Esophagus (tissue), 2 donors: ENCODE data around the gene WFS1. TPM values are rescaled to one million over a fixed set of nuclear protein-coding genes. Genes with fewer than 3 reads are reported as not detected.

ENCODE experiments used
- H3K27ac ChIP-seq, 2 donors: one replicate each; pipeline ENCODE4 v1.5.1; 2013; ENCODE audit warnings: low read depth in 2 of 2, mild to moderate bottlenecking in 2 of 2, inconsistent platforms in 1 of 2, low read length in 1 of 2, moderate library complexity in 1 of 2
- H3K27me3 ChIP-seq, 2 donors: one replicate each; pipeline ENCODE4 v1.6.1; 2013; ENCODE audit warnings: low read length in 2 of 2, control low read depth in 1 of 2, mild to moderate bottlenecking in 1 of 2; ENCODE audit not compliant: insufficient read depth in 2 of 2, control insufficient read depth in 1 of 2
- H3K36me3 ChIP-seq, 2 donors: one replicate each; pipeline ENCODE4 v1.6.1; 2013; ENCODE audit warnings: low read length in 1 of 2; ENCODE audit not compliant: control insufficient read depth in 2 of 2, insufficient read depth in 2 of 2
- H3K4me1 ChIP-seq, 2 donors: one replicate each; pipeline ENCODE4 v1.6.1; 2013; ENCODE audit warnings: low read length in 1 of 2; ENCODE audit not compliant: control insufficient read depth in 2 of 2, insufficient read depth in 2 of 2
- H3K4me3 ChIP-seq, 2 donors: one replicate each; pipeline ENCODE4 v1.5.1; 2013; ENCODE audit warnings: low read length in 2 of 2, mild to moderate bottlenecking in 2 of 2, low read depth in 1 of 2, moderate library complexity in 1 of 2
- H3K9me3 ChIP-seq, 2 donors: one replicate each; pipeline ENCODE4 v1.6.1; 2013; ENCODE audit warnings: mild to moderate bottlenecking in 2 of 2, low read depth in 1 of 2, low read length in 1 of 2, moderate library complexity in 1 of 2; ENCODE audit not compliant: control insufficient read depth in 2 of 2, insufficient read depth in 1 of 2
- WGBS, 2 donors: extraction: QIAGEN DNeasy Blood & Tissue Kit; methylation state at CpG; one replicate each; pipeline ENCODE4 v1.1.7; 2013; 5-methylcytosine and 5-hydroxymethylcytosine counted together
- polyA plus RNA-seq, 2 donors: library from polyadenylated mRNA; stranded (reverse); fragments of 200-250 nt; gene quantifications; one replicate each; pipeline ENCODE4 v1.2.3, GENCODE V29; 2013
- donor health status: healthy with polysubstance abuse.
- donor health status: Bipolar disorder and iron deficiency.

The WFS1 gene
- polyA plus RNA-seq, 2 donors = 4.6 to 8.2 TPM

GRCh38 chr4:6235012-6235411 lies 34.6 kb upstream of the WFS1 start:
- Histone ChIP-seq H3K27ac (no peak overlapping the region), H3K36me3 (no peaks in the 10 kb centered on the region), H3K4me1 (no peaks in the 10 kb centered on the region), H3K9me3 (peaks cover 0 to 2% of the 10 kb centered on the region in 2 donors), H3K4me3 (no peak overlapping the region), H3K27me3 (no peaks in the 10 kb centered on the region)
- 79 to 84% methylated on average over 7 of the region's 7 CpGs for WGBS, 2 donors

- Histone ChIP-seq H3K4me3 (no peak overlapping the region), H3K27me3 (no peaks in the 10 kb centered on the region), H3K36me3 (no peaks in the 10 kb centered on the region), H3K9me3 (no peaks in the 10 kb centered on the region), H3K4me1 (no peaks in the 10 kb centered on the region), H3K27ac (no peak overlapping the region)
- 57 to 61% methylated on average over 17 of the region's 17 CpGs for whole genome bisulfite sequencing, 2 donors
These were observed 33.6 kb upstream of the WFS1 start for GRCh38 chr4:6235901-6236640.

GRCh38 chr4:6236816-6237390 lies 32.7 kb upstream of the WFS1 start:
- no peak overlapping the region for H3K27ac ChIP-seq

GRCh38 chr4:6239486-6239885 lies 30.2 kb upstream of the WFS1 start:
- Histone ChIP-seq H3K9me3 (peaks cover 7 to 10% of the 10 kb centered on the region in 2 donors), H3K27ac (no peak overlapping the region), H3K4me3 (no peak overlapping the region), H3K27me3 (peaks cover 0 to under 1% of the 10 kb centered on the region in 2 donors), H3K4me1 (no peaks in the 10 kb centered on the region), H3K36me3 (no peaks in the 10 kb centered on the region)
- WGBS, 2 donors = 70 to 75% methylated on average over 8 of the region's 8 CpGs

More at GRCh38 chr4:6236816-6237390, 32.7 kb upstream of the WFS1 start:
- Histone ChIP-seq H3K27me3 (no peaks in the 10 kb centered on the region), H3K4me1 (no peaks in the 10 kb centered on the region), H3K36me3 (no peaks in the 10 kb centered on the region), H3K4me3 (no peak overlapping the region), H3K9me3 (no peaks in the 10 kb centered on the region)
- 70 to 73% methylated on average over 12 of the region's 12 CpGs for WGBS, 2 donors

- H3K27ac ChIP-seq = no peak overlapping the region
- H3K27me3 ChIP-seq = peaks cover 0 to 3% of the 10 kb centered on the region in 2 donors
- no peaks in the 10 kb centered on the region for H3K36me3 ChIP-seq
- no peak overlapping the region for H3K4me3 ChIP-seq
- H3K9me3 ChIP-seq = peaks cover 7 to 13% of the 10 kb centered on the region in 2 donors
- no peaks in the 10 kb centered on the region for H3K4me1 ChIP-seq
- WGBS, 2 donors = 78 to 83% methylated on average over 11 of the region's 11 CpGs
These were observed 29.7 kb upstream of the WFS1 start for GRCh38 chr4:6239968-6240367.

GRCh38 chr4:6241062-6241845 lies 28.4 kb upstream of the WFS1 start:
- Histone ChIP-seq H3K27ac (no peak overlapping the region), H3K27me3 (peaks cover 3% of the 10 kb centered on the region in 2 donors), H3K4me1 (no peaks in the 10 kb centered on the region), H3K9me3 (peaks cover 12 to 23% of the 10 kb centered on the region in 2 donors), H3K4me3 (no peak overlapping the region), H3K36me3 (no peaks in the 10 kb centered on the region)
- 85 to 87% methylated on average over 14 to 16 of the region's 16 CpGs for WGBS, 2 donors

- Histone ChIP-seq H3K27me3 (peaks cover 3% of the 10 kb centered on the region in 2 donors), H3K4me3 (no peak overlapping the region), H3K36me3 (no peaks in the 10 kb centered on the region), H3K27ac (no peak overlapping the region), H3K4me1 (no peaks in the 10 kb centered on the region), H3K9me3 (peaks cover 12 to 25% of the 10 kb centered on the region in 2 donors)
- WGBS, 2 donors = 81 to 85% methylated on average over 12 of the region's 12 CpGs
These were observed 27.2 kb upstream of the WFS1 start for GRCh38 chr4:6242271-6243029.

GRCh38 chr4:6245246-6246169 lies 24.1 kb upstream of the WFS1 start:
- Histone ChIP-seq H3K27ac (no peak overlapping the region), H3K4me3 (peak overlapping the region in 1 of 2 donors; percentile 2), H3K27me3 (peaks cover 3% of the 10 kb centered on the region in 2 donors), H3K9me3 (peaks cover 12 to 25% of the 10 kb centered on the region in 2 donors), H3K36me3 (no peaks in the 10 kb centered on the region), H3K4me1 (no peaks in the 10 kb centered on the region)
- 22 to 24% methylated on average over 67 of the region's 67 CpGs for WGBS, 2 donors
